Astrocyte (in vitro differentiated cells and primary cell): Measurements from ENCODE around the gene ANKRD63. TPM values are rescaled to one million over a fixed set of nuclear protein-coding genes. Genes with fewer than 3 reads are reported as not detected.

Source experiments
- DNase-seq: peaks from one replicate; pipeline ENCODE4 v3.0.0-alpha.2; 2010; ENCODE audit warnings: low read depth
- FAIRE-seq: peaks from 2 replicates; lab custom pipeline; 2011; peaks lifted over from hg19 to GRCh38; lab: Jason Lieb, UNC
- H2AFZ ChIP-seq: 2 replicates; pipeline ENCODE4 v1.6.0; 2012; ENCODE audit warnings: low read depth, low read length, inconsistent platforms
- H3K27ac ChIP-seq: 2 replicates; pipeline ENCODE4 v1.5.1; 2011; ENCODE audit warnings: low read depth, low read length, inconsistent platforms
- H3K27me3 ChIP-seq: 2 replicates; pipeline ENCODE4 v1.6.0; 2011; ENCODE audit warnings: low read length, inconsistent platforms; ENCODE audit not compliant: insufficient read depth
- H3K36me3 ChIP-seq: 2 replicates; pipeline ENCODE4 v1.5.1; 2011; ENCODE audit warnings: low read length, inconsistent platforms; ENCODE audit not compliant: insufficient read depth
- H3K4me1 ChIP-seq: 2 replicates; pipeline ENCODE4 v1.5.1; 2011; ENCODE audit warnings: low read length, inconsistent platforms; ENCODE audit not compliant: insufficient read depth
- H3K4me2 ChIP-seq: 2 replicates; pipeline ENCODE4 v1.6.0; 2012; ENCODE audit warnings: low read length, inconsistent platforms
- H3K4me3 ChIP-seq: 2 replicates; pipeline ENCODE4 v1.5.1; 2011; ENCODE audit warnings: low read depth, mild to moderate bottlenecking, low read length, inconsistent platforms; ENCODE audit not compliant: insufficient read depth
- H3K79me2 ChIP-seq: 2 replicates; pipeline ENCODE4 v1.6.0; 2012; ENCODE audit warnings: mild to moderate bottlenecking, low read length, inconsistent platforms; ENCODE audit not compliant: insufficient read depth
- H3K9ac ChIP-seq: 2 replicates; pipeline ENCODE4 v1.6.0; 2012; ENCODE audit warnings: mild to moderate bottlenecking, low read length, inconsistent platforms
- H3K9me3 ChIP-seq: 2 replicates; pipeline ENCODE4 v1.5.1; 2012; ENCODE audit warnings: low read depth, mild to moderate bottlenecking, low read length, inconsistent platforms; ENCODE audit not compliant: insufficient read depth
- H4K20me1 ChIP-seq: 2 replicates; pipeline ENCODE4 v1.6.0; 2012; ENCODE audit warnings: low read length, inconsistent platforms; ENCODE audit not compliant: insufficient read depth
- H3K27ac Mint-ChIP-seq: one replicate; pipeline ENCODE4 v1.8.0; 2021; ENCODE audit warnings: mild to moderate bottlenecking, mixed read lengths; ENCODE audit not compliant: unreplicated experiment
- H3K27me3 Mint-ChIP-seq: one replicate; pipeline ENCODE4 v1.8.0; 2021; ENCODE audit warnings: low read depth, mixed read lengths; ENCODE audit not compliant: unreplicated experiment
- H3K36me3 Mint-ChIP-seq: one replicate; pipeline ENCODE4 v1.8.0; 2021; ENCODE audit warnings: low read depth, mixed read lengths; ENCODE audit not compliant: unreplicated experiment
- H3K4me1 Mint-ChIP-seq: one replicate; pipeline ENCODE4 v1.8.0; 2021; ENCODE audit warnings: low read depth, mixed read lengths; ENCODE audit not compliant: unreplicated experiment
- H3K4me3 Mint-ChIP-seq: one replicate; pipeline ENCODE4 v1.8.0; 2021; ENCODE audit warnings: mild to moderate bottlenecking, moderate library complexity, mixed read lengths; ENCODE audit not compliant: unreplicated experiment
- H3K9me3 Mint-ChIP-seq: one replicate; pipeline ENCODE4 v1.8.0; 2021; ENCODE audit warnings: mild to moderate bottlenecking, mixed read lengths; ENCODE audit not compliant: unreplicated experiment
- EZH2 ChIP-seq: IDR thresholded peaks from 2 replicates; pipeline ENCODE4 v1.6.1; 2012; ENCODE audit warnings: mild to moderate bottlenecking, low read length, inconsistent platforms; ENCODE audit not compliant: insufficient read depth
- total RNA-seq: library from RNA; stranded (reverse); gene quantifications from 2 replicates; pipeline ENCODE4 v1.2.1, GENCODE V29; 2021
- TF ChIP-seq, protein P1 (sequence below): IDR thresholded peaks from 2 replicates; pipeline ENCODE4 v1.5.1; 2011; ENCODE audit warnings: low read depth, mild to moderate bottlenecking, inconsistent platforms, low read length, moderate library complexity; ENCODE audit not compliant: insufficient read depth

Gene ANKRD63
- total RNA-seq, 1 donor from 2014 or later, result not detected

DNA sequence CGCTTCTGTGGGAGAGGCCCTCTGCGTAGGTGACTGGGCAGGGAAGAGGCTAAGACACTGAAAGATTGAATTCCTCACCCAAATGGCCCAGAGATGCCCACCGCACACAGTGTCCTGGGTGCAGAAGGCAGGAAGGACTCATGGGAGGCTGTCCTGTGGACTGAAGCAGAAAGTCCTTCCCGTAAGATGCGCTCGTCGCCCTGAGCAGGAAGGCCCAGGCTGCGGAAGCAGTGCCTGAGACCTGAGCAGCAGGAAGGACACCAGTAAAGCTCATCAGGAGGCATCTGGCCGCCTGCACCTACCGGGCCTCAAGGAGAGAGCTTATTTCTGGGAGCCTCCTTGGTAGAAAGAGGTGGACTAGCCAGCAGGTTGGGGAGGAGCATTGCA is 40.7 kb downstream of the ANKRD63 start:
- Histone ChIP-seq H3K4me3 (no peak overlapping the region), H3K4me1 (peaks cover 11% of the 10 kb centered on the region), H3K9me3 (no peaks in the 10 kb centered on the region), H2AFZ (no peak overlapping the region), H3K27ac (no peak overlapping the region), H4K20me1 (peaks cover 5% of the 10 kb centered on the region), H3K4me2 (no peak overlapping the region), H3K27me3 (peaks cover 3% of the 10 kb centered on the region), H3K9ac (no peak overlapping the region), H3K36me3 (no peaks in the 10 kb centered on the region), H3K79me2 (no peaks in the 10 kb centered on the region)
- Mint-ChIP-seq H3K27me3 (peaks cover 43% of the 10 kb centered on the region), H3K27ac (no peak overlapping the region), H3K36me3 (peaks cover 3% of the 10 kb centered on the region), H3K4me1 (peaks cover 22% of the 10 kb centered on the region), H3K9me3 (peaks cover 4% of the 10 kb centered on the region), H3K4me3 (no peak overlapping the region)
- no peak for FAIRE-seq
- TF ChIP-seq, protein P1, sequence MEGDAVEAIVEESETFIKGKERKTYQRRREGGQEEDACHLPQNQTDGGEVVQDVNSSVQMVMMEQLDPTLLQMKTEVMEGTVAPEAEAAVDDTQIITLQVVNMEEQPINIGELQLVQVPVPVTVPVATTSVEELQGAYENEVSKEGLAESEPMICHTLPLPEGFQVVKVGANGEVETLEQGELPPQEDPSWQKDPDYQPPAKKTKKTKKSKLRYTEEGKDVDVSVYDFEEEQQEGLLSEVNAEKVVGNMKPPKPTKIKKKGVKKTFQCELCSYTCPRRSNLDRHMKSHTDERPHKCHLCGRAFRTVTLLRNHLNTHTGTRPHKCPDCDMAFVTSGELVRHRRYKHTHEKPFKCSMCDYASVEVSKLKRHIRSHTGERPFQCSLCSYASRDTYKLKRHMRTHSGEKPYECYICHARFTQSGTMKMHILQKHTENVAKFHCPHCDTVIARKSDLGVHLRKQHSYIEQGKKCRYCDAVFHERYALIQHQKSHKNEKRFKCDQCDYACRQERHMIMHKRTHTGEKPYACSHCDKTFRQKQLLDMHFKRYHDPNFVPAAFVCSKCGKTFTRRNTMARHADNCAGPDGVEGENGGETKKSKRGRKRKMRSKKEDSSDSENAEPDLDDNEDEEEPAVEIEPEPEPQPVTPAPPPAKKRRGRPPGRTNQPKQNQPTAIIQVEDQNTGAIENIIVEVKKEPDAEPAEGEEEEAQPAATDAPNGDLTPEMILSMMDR, result no peak
- no peak for TF ChIP-seq EZH2
- DNase-seq, result no peak

DNA sequence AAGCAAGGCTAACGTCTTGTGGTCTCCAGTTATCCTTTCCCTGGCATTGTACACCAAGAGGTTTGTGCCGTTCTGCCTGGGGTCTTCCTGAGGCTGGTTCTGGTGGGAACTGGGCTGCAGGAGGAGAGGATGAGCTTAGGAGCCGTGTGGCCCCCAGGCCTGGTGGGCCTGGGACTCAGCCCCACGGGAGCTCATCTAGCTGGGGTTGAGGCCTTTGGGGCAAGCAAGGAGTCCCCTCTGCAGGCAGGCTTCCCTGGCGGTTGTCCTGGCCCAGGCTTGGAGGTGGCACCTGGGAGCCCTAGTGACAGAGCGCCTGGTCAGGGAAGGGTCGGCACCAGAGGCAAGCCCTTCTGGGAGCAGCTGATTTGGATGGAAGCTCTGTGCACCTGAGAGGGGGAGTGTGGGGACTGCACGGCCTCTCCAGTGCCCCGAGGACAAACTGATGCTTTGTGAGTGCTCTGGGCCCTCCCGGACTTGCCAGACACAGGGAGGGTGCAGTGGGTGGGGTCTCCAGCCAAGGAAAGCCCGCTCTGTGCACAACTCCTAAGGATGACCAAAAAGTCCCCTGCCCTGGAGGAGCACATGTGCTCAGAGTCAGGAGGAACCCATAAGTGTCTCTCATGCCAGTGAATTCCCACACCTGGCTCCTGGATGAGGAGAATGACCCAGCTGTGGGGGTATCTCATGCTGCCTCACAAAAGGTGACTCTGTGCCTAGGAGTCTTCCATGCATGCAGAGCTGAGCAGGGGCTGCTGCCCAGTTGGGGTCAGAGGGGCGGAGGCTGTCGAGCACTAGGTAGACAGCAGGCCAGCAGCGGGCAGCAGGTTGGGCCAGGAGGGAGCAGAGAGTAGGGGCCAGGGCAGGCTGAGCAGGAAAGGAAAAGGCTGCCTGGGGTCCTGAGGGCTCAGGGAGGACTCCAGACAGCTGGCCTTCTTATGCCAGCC is 41.3 kb downstream of the ANKRD63 start:
- Histone ChIP-seq H3K27ac (no peak overlapping the region), H3K79me2 (no peaks in the 10 kb centered on the region), H3K9me3 (no peaks in the 10 kb centered on the region), H3K4me3 (no peak overlapping the region), H4K20me1 (peaks cover 5% of the 10 kb centered on the region), H3K4me2 (no peak overlapping the region), H3K36me3 (no peaks in the 10 kb centered on the region), H2AFZ (no peak overlapping the region), H3K27me3 (peaks cover 3% of the 10 kb centered on the region), H3K4me1 (peaks cover 11% of the 10 kb centered on the region), H3K9ac (no peak overlapping the region)
- H3K27me3 Mint-ChIP-seq, result peaks cover 38% of the 10 kb centered on the region
- H3K36me3 Mint-ChIP-seq, result peaks cover 3% of the 10 kb centered on the region
- no peak overlapping the region for H3K27ac Mint-ChIP-seq
- no peak for TF ChIP-seq EZH2
- TF ChIP-seq, protein P1, result no peak
- peaks cover 22% of the 10 kb centered on the region for H3K4me1 Mint-ChIP-seq
- peaks cover 4% of the 10 kb centered on the region for H3K9me3 Mint-ChIP-seq
- DNase-seq (no peak), FAIRE-seq (no peak)
- H3K4me3 Mint-ChIP-seq, result no peak overlapping the region
